CD4-positive, alpha-beta memory T cell (primary cell): ENCODE measurements around the gene VSIG8. TPM values are rescaled to one million over a fixed set of nuclear protein-coding genes. Genes with fewer than 3 reads are reported as not detected.
A peak's percentile ranks its signal among the peaks of the same experiment; 100 is the strongest.

Experiments used
- CTCF ChIA-PET: fragments of 350-600 bp; sonication (Branson Sonifier 250); formaldehyde crosslinking; loops from one replicate; lab custom pipeline; 2021; ENCODE audit warnings: inconsistent platforms; ENCODE audit not compliant: partially characterized antibody; lab: Charles Lee
- POLR2A ChIA-PET: fragments of 350-600 bp; sonication (Branson Sonifier 250); formaldehyde crosslinking; loops from one replicate; lab custom pipeline; 2021; ENCODE audit not compliant: partially characterized antibody; lab: Charles Lee
- DNase-seq, 5 donors: peaks; one replicate each; pipeline versions ENCODE4 v3.0.0 to v3.0.0-alpha.2; 2020 to 2022; ENCODE audit warnings: mixed read lengths in 1 of 5
- H3K27ac ChIP-seq: one replicate; pipeline ENCODE4 v1.7.0; 2013; ENCODE audit warnings: low read depth, low read length
- H3K27me3 ChIP-seq: 2 replicates; pipeline ENCODE4 v1.7.0; 2013; ENCODE audit warnings: mild to moderate bottlenecking, low read length, moderate library complexity; ENCODE audit not compliant: insufficient read depth
- H3K36me3 ChIP-seq: 2 replicates; pipeline ENCODE4 v1.7.0; 2013; ENCODE audit warnings: mild to moderate bottlenecking, low read length, moderate library complexity; ENCODE audit not compliant: insufficient read depth
- H3K4me1 ChIP-seq: 2 replicates; pipeline ENCODE4 v1.7.0; 2013; ENCODE audit warnings: mild to moderate bottlenecking, low read length, moderate library complexity; ENCODE audit not compliant: insufficient read depth
- H3K4me3 ChIP-seq, 2 donors: one replicate each; pipeline ENCODE4 v1.7.0; 2013; ENCODE audit warnings: low read length in 2 of 2, mild to moderate bottlenecking in 1 of 2
- H3K9me3 ChIP-seq, 2 donors: one replicate each; pipeline ENCODE4 v1.7.0; 2013; ENCODE audit warnings: low read length in 2 of 2, control low read depth in 1 of 2; ENCODE audit not compliant: control insufficient read depth in 1 of 2
- H3K27ac Mint-ChIP-seq, 7 donors: one replicate each; pipeline ENCODE4 v1.8.0; 2020 to 2021; ENCODE audit warnings: mixed read lengths in 7 of 7, mild to moderate bottlenecking in 6 of 7, inconsistent platforms in 3 of 7, moderate library complexity in 3 of 7
- H3K27me3 Mint-ChIP-seq, 2 donors: one replicate each; pipeline ENCODE4 v1.8.0; 2020 to 2021; ENCODE audit warnings: mixed read lengths in 2 of 2
- H3K36me3 Mint-ChIP-seq, 2 donors: one replicate each; pipeline ENCODE4 v1.8.0; 2020 to 2021; ENCODE audit warnings: mixed read lengths in 2 of 2, inconsistent platforms in 1 of 2, mild to moderate bottlenecking in 1 of 2
- H3K4me1 Mint-ChIP-seq, 4 donors: one replicate each; pipeline ENCODE4 v1.8.0; 2020 to 2021; ENCODE audit warnings: mixed read lengths in 4 of 4, mild to moderate bottlenecking in 1 of 4
- H3K4me3 Mint-ChIP-seq, 8 donors: one replicate each; pipeline ENCODE4 v1.8.0; 2020 to 2021; ENCODE audit warnings: mixed read lengths in 8 of 8, mild to moderate bottlenecking in 7 of 8, moderate library complexity in 6 of 8, inconsistent platforms in 3 of 8
- H3K9me3 Mint-ChIP-seq, 8 donors: one replicate each; pipeline ENCODE4 v1.8.0; 2020 to 2021; ENCODE audit warnings: mixed read lengths in 8 of 8, mild to moderate bottlenecking in 5 of 8, inconsistent platforms in 3 of 8, moderate library complexity in 1 of 8
- intact Hi-C: fragments of 100-400 bp; cut with micrococcal nuclease; formaldehyde crosslinking; loops from one replicate; pipeline ENCODE4 v1.15.1; 2023
- polyA plus RNA-seq, 2 donors: library from polyadenylated mRNA; unstranded; fragments of 300-500 nt; fragmentation: Illumina TruSeq; gene quantifications; one replicate each; pipeline ENCODE4 v1.2.3, GENCODE V29; 2021
- total RNA-seq, 2 experiments: library from RNA; stranded (reverse); gene quantifications; one replicate each; pipeline ENCODE4 v1.2.3, GENCODE V29; 2021

The VSIG8 gene
- total and polyA plus RNA-seq, 4 experiments from 2014 or later, result not detected

DNA sequence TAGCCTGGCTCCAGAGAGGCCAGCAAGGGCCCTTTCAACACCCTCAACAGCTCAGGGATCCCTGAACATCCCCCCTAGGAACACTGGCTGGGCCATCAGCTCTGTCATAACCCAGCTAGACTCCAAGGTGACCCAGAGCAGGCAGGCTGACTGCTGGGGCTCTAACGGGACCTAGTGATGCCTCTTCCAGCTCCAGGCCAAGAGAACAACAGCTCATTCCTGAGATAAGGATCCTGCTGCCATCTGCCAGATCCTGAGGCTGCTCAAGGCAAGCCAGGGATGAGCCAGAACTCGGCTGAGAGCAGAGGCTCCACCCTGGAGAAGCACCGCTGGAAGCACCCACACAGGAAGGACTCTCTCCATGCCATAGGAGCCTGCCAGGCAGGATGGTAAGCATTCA lies 2.0 kb downstream of the VSIG8 start:
- no peaks in the 10 kb centered on the region for H3K27me3 ChIP-seq
- CTCF ChIA-PET, result interaction anchor here (1.5 kb wide), 1 partner anchor 147 kb away, joined by 3 read pairs; no protein-coding TSS in a partner anchor
- no peak overlapping the region for H3K27ac Mint-ChIP-seq
- no peaks in the 10 kb centered on the region for H3K9me3 ChIP-seq
- peaks cover 1% of the 10 kb centered on the region for H3K4me1 ChIP-seq
- no peak overlapping the region for H3K4me3 Mint-ChIP-seq
- H3K36me3 Mint-ChIP-seq, result no peaks in the 10 kb centered on the region
- no peak overlapping the region for H3K27ac ChIP-seq
- no peaks in the 10 kb centered on the region for H3K27me3 Mint-ChIP-seq
- intact Hi-C loops, result no loop called here
- no peaks in the 10 kb centered on the region for H3K36me3 ChIP-seq
- peaks cover 0 to 2% (median 0%) of the 10 kb centered on the region in 8 donors for H3K9me3 Mint-ChIP-seq
- H3K4me3 ChIP-seq, result no peak overlapping the region
- H3K4me1 Mint-ChIP-seq, result peaks cover 0 to 10% (median under 1%) of the 10 kb centered on the region in 4 donors
- no peak for DNase-seq
- POLR2A ChIA-PET, result no interaction called here

DNA sequence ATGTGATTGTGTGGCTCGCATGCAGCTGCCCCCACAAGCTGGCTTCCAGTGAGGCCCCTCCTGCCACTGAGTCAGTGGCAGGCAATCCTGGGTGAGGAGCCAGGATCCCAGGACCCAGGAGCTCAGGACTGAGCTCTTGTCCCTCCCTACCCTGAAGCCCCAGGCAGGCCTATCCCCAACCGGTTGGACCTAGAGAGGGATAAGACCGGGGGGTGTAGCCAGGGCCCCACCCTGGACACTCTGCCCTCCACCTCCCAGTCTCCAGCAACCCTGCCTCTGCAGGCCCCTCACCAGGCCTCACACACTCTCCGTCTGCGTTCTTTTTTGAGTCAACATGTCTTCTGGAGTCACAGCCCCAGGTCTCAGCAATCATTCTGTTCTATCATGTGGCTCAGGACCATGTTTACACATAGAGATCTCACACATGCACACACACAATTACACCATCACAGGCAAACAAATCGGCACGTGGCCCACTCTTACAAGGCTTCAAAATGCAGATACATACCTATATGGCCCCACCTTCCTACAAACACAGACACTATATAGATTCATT lies 2.6 kb downstream of the VSIG8 start:
- ChIA-PET CTCF (interaction anchor here (0.9 to 1.5 kb wide), 2 partner anchors 32 to 148 kb away, joined by 3 read pairs; no protein-coding TSS in a partner anchor), POLR2A (no interaction called here)
- no peaks in the 10 kb centered on the region for H3K9me3 ChIP-seq
- H3K4me1 ChIP-seq, result peaks cover 7% of the 10 kb centered on the region
- intact Hi-C loops, result no loop called here
- H3K4me1 Mint-ChIP-seq, result peaks cover 4 to 12% (median 5%) of the 10 kb centered on the region in 4 donors
- H3K36me3 ChIP-seq, result no peaks in the 10 kb centered on the region
- peaks cover 0 to 2% (median 0%) of the 10 kb centered on the region in 8 donors for H3K9me3 Mint-ChIP-seq
- H3K27me3 ChIP-seq, result no peaks in the 10 kb centered on the region
- peak overlapping the region in 2 of 7 donors; percentile 37 to 66 for H3K27ac Mint-ChIP-seq
- H3K4me3 ChIP-seq, result no peak overlapping the region
- peaks cover 0 to 1% of the 10 kb centered on the region in 2 donors for H3K36me3 Mint-ChIP-seq
- H3K27me3 Mint-ChIP-seq, result no peaks in the 10 kb centered on the region
- DNase-seq, result no peak
- no peak overlapping the region for H3K4me3 Mint-ChIP-seq
- H3K27ac ChIP-seq, result no peak overlapping the region

DNA sequence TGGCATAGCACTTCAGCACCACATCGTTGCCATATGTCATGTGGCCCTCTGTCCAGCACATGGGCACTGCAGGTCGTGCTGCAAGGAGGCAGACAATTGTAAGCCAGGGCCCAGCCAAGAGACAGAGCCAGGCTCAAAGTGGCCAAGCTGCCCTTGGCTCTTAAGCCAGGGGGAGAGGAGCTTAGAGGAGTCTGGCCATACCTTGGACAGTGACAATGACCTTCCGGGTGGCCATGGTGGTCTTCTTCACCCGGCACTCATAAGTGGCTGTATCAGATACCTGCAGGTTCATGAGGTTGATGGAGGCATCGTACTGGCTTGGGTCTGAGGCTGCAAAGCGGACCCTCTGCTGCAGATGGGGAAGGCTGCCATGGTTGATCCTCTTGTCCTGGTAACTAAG lies 4.6 kb downstream of the VSIG8 start:
- H3K4me3 ChIP-seq, result no peak overlapping the region
- H3K9me3 Mint-ChIP-seq, result peaks cover 0 to 2% (median 0%) of the 10 kb centered on the region in 8 donors
- no peaks in the 10 kb centered on the region for H3K36me3 ChIP-seq
- CTCF ChIA-PET, result interaction anchor here (2.0 kb wide), 2 partner anchors 34 to 59 kb away, joined by 4 to 7 read pairs; no protein-coding TSS in a partner anchor
- intact Hi-C loops, result no loop called here
- H3K36me3 Mint-ChIP-seq, result peaks cover 0 to 1% of the 10 kb centered on the region in 2 donors
- H3K9me3 ChIP-seq, result no peaks in the 10 kb centered on the region
- H3K27ac Mint-ChIP-seq, result peak overlapping the region in 3 of 7 donors; percentile 11 to 62 (median 13)
- peak overlapping the region in 1 of 8 donors; percentile 52 for H3K4me3 Mint-ChIP-seq
- POLR2A ChIA-PET, result no interaction called here
- DNase-seq, result no peak
- peaks cover 14% of the 10 kb centered on the region for H3K4me1 ChIP-seq
- H3K27me3 ChIP-seq, result no peaks in the 10 kb centered on the region
- peaks cover 9 to 25% (median 12%) of the 10 kb centered on the region in 4 donors for H3K4me1 Mint-ChIP-seq
- no peaks in the 10 kb centered on the region for H3K27me3 Mint-ChIP-seq
- no peak overlapping the region for H3K27ac ChIP-seq

DNA sequence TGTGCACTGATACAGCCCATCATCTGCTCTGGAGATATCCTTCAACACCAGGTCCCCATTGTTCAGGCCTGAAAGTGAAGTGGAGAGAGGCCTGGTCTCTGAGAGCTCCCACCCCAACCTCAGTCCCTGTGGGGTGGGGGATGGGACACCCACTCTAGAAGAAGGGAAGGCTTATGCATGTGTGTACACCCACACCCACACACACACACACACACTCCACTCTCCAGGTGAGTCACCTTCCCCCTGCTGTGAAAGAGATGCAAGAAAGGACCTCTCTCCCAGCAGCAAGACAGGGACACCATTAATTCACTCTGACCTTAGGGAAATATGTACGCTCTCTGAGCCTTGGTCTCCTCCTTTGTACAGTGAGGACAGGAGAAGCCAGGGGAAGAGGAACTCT lies 5.9 kb downstream of the VSIG8 start:
- H3K4me1 Mint-ChIP-seq, result peaks cover 9 to 25% (median 12%) of the 10 kb centered on the region in 4 donors
- no peak overlapping the region for H3K4me3 ChIP-seq
- POLR2A ChIA-PET, result interaction anchor here (5.3 kb wide), 1 partner anchor 30 kb away, joined by 22 read pairs; the partner anchor contains the start of gene SLAMF8
- peak overlapping the region in 6 of 7 donors; percentile 23 to 85 (median 70) for H3K27ac Mint-ChIP-seq
- peaks cover 14% of the 10 kb centered on the region for H3K4me1 ChIP-seq
- peak overlapping the region; percentile 6 to 75 (median 54) for H3K4me3 Mint-ChIP-seq
- DNase-seq, result no peak
- H3K9me3 ChIP-seq, result no peaks in the 10 kb centered on the region
- peaks cover 0 to 2% (median 0%) of the 10 kb centered on the region in 8 donors for H3K9me3 Mint-ChIP-seq
- H3K36me3 Mint-ChIP-seq, result peaks cover 0 to 1% of the 10 kb centered on the region in 2 donors
- H3K27ac ChIP-seq, result no peak overlapping the region
- intact Hi-C loops, result no loop called here
- CTCF ChIA-PET, result interaction anchor here (1.7 to 2.0 kb wide), 2 partner anchors 36 to 57 kb away, joined by 5 to 7 read pairs; no protein-coding TSS in a partner anchor
- no peaks in the 10 kb centered on the region for H3K36me3 ChIP-seq
- H3K27me3 Mint-ChIP-seq, result no peaks in the 10 kb centered on the region
- H3K27me3 ChIP-seq, result no peaks in the 10 kb centered on the region

DNA sequence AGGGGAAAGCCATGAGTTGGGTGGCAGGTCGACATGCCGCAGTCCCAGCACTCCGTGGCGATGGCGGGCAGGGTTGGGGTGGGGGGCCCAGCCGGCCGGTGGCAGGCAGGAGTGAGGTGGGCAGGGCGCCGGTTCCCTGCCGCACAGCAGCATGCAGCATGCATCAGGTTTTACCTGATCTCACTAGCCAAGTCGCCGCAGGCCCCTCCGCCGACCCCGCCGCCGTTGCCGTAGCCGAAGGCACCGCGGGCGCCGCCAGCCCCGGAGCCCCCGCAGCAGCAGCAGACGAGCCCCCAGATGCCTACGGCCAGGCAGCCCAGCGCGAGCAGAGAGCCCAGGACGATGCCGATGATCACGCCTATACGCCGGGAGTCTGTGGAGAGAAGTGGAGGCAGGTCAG lies 6.7 kb downstream of the VSIG8 start:
- H3K9me3 Mint-ChIP-seq, result peaks cover 0 to 4% (median 0%) of the 10 kb centered on the region in 8 donors
- ChIA-PET CTCF (interaction anchor here (1.2 to 1.7 kb wide), 2 partner anchors 9 to 37 kb away, joined by 3 to 5 read pairs; no protein-coding TSS in a partner anchor), POLR2A (interaction anchor here (1.3 to 5.6 kb wide), 4 partner anchors 16 to 75 kb away, joined by 4 to 40 read pairs (median 14); partner anchors contain the start of genes DUSP23, SLAMF8 and TAGLN2)

DNA sequence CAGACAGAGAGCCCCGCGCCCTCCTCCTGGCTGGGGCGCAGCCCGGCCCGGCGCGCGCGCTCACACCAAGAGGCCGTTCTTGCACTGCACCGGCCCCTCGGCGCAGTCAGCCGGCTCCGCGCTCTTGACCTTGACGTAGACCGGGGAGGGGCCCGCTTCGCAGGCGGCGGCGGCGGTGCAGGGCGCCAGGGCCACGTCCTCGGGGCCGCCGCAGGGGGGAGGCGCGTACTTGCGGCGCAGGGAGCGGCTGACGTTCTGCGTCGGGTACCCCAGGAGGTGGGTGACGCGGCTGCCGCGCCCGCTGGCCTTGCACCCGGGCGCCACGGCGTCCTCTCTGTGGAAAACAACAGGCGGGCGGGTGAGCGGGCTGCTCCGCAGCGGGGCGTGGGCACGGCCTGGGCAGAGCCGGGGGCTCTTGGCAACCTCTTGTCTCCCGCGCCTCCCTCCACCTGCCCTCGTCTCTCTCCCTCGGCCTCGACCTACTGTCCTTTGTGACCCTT lies 7.7 kb downstream of the VSIG8 start:
- H3K4me3 Mint-ChIP-seq, result peak overlapping the region; percentile 83 to 95 (median 89)
- H3K4me1 ChIP-seq, result peaks cover 14% of the 10 kb centered on the region
- H3K36me3 ChIP-seq, result no peaks in the 10 kb centered on the region
- POLR2A ChIA-PET, result interaction anchor here (0.7 to 5.6 kb wide), 7 partner anchors 15 to 74 kb away, joined by 3 to 40 read pairs (median 4); partner anchors contain the start of genes DUSP23, SLAMF8 and TAGLN2
- H3K27ac ChIP-seq, result peak overlapping the region; percentile 38
- H3K27me3 ChIP-seq, result no peaks in the 10 kb centered on the region
- peak overlapping the region; percentile 42 to 53 for H3K4me3 ChIP-seq
- peaks cover 0 to 4% (median 0%) of the 10 kb centered on the region in 8 donors for H3K9me3 Mint-ChIP-seq
- no peaks in the 10 kb centered on the region for H3K9me3 ChIP-seq
- peaks cover 9 to 25% (median 14%) of the 10 kb centered on the region in 4 donors for H3K4me1 Mint-ChIP-seq
- peak; percentile 66 to 75 (median 70) for DNase-seq
- CTCF ChIA-PET, result interaction anchor here (1.2 to 3.4 kb wide), 3 partner anchors 10 to 56 kb away, joined by 3 to 29 read pairs (median 5); no protein-coding TSS in a partner anchor
- H3K27me3 Mint-ChIP-seq, result no peaks in the 10 kb centered on the region
- peak overlapping the region; percentile 33 to 93 (median 84) for H3K27ac Mint-ChIP-seq
- peaks cover 0 to 1% of the 10 kb centered on the region in 2 donors for H3K36me3 Mint-ChIP-seq
- intact Hi-C loops, result loop anchor here (1.0 to 5.0 kb wide), 3 partner anchors 38 to 74 kb away; partner anchors contain the start of gene DUSP23

More for the DNA sequence above, 6.7 kb downstream of the VSIG8 start:
- Mint-ChIP-seq H3K4me1 (peaks cover 9 to 25% (median 12%) of the 10 kb centered on the region in 4 donors), H3K27me3 (no peaks in the 10 kb centered on the region), H3K27ac (peak overlapping the region in 5 of 7 donors; percentile 35 to 85 (median 77)), H3K4me3 (peak overlapping the region in 7 of 8 donors; percentile 44 to 95 (median 82)), H3K36me3 (peaks cover 0 to 1% of the 10 kb centered on the region in 2 donors)
- Histone ChIP-seq H3K36me3 (no peaks in the 10 kb centered on the region), H3K9me3 (no peaks in the 10 kb centered on the region), H3K27ac (no peak overlapping the region), H3K4me1 (peaks cover 14% of the 10 kb centered on the region), H3K27me3 (no peaks in the 10 kb centered on the region), H3K4me3 (no peak overlapping the region)
- intact Hi-C loops, result no loop called here
- no peak for DNase-seq
